Measurements from ENCODE around the gene MT3.

GRCh38 chr16:56560447-56560846, 28.9 kb upstream of the MT3 start:
- TF ChIP-seq CTCF (conservative IDR thresholded peaks at IDR 0.05; ENCODE audit: low read length), result no peak
- TF ChIP-seq EZH2phosphoT487 (IDR thresholded peaks at IDR 0.05; ENCODE audit: borderline replicate concordance), result no peak
